Amniotic stem cell (primary cell): ENCODE measurements around the gene IVD.
A peak's percentile ranks its signal among the peaks of the same experiment; 100 is the strongest.

ENCODE experiments used
- DNase-seq: peaks from one replicate; lab custom pipeline; 2025; lab: John Stamatoyannopoulos, UW

Gene IVD

DNA sequence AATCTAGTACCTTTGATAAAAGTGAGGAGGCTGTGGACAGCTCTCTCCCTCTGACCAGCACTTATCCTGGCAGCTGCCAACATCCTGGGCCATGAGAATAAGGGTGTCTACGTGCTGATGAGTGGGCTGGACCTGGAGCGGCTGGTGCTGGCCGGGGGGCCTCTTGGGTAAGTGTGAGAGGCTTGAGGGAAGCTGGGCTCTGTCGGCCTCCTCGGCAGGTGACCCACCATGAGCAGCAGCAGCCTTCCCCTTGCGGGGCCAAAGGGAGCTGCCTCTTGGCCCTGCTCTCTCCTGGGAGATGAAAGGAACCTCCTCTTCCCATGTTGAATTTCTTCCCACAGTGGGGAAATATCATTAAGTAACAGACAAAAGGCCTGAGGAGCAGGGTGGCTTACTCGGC lies 9.2 kb downstream of the IVD start:
- DNase-seq = no peak

DNA sequence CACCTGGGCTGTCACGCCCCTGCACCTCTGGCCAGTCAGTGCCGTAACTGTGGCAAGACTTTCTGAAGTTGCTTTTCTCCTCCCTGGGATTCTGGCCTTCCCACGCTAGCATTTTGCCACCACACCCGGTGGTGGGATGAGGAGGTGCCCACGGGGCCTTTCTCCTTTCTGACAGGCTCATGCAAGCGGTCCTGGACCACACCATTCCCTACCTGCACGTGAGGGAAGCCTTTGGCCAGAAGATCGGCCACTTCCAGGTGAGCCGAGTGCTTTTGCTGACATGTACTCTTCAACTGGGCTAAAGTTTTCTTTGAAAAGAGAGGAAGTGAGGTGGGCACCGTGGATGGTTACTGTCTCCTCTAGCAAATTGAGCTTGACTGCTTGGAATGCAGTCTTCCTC lies 9.6 kb downstream of the IVD start:
- DNase-seq = no peak

DNA sequence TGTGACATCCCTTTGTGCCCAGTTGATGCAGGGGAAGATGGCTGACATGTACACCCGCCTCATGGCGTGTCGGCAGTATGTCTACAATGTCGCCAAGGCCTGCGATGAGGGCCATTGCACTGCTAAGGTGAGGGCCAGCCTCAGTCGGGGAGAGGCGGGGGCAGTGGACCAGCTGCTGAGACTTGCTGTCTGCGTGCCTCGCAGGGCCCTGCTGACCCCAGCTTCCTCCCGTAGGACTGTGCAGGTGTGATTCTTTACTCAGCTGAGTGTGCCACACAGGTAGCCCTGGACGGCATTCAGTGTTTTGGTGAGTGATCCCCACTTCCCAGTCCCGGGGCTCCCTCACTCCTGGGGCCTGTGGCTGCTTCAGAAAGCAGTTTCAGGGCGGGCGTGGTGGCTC lies 10.5 kb downstream of the IVD start:
- no peak for DNase-seq

DNA sequence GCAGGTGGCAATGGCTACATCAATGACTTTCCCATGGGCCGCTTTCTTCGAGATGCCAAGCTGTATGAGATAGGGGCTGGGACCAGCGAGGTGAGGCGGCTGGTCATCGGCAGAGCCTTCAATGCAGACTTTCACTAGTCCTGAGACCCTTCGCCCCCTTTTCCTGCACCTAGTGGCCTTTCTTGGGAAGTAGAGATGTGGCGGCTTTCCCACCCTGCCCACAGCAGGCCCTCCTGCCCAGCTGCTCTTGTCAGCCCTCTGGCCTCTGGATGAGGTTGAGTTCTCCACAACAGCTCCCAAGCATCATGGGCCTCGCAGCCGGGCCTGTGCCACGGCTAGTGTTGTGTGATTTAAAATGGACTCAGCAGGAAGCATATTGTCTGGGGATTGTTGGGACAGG lies 12.5 kb downstream of the IVD start:
- DNase-seq = no peak

DNA sequence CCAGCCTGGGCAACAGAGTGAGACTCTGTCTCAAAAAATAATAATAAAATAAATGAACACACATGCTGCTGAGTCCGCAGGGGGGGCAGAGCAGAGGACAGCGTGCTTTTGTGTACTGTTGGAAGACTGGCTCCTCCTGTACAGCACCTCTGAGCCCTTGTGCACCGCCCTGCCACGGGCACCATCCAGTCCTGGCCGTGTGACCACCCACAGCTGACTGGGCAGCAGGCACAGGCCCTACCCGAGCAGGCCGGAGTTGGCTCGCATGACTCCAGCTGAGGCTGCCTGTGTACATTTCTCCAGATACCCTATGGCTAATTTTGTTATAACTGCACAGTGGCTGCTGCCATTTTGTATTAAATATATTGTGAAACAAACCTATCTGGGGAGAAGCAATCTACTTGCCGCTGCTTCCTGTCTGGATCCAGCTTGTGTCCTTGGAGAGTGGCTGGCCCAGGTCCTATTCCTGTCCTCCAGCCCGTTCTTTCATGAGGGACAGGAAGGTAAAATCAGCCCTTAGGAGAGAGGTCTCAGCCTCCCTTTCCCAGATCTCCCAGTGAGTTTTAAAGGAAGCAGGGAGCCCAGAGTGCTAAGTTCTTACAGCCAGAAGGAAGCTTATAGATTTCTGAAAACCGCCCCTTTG lies 14.6 kb downstream of the IVD start:
- no peak for DNase-seq

DNA sequence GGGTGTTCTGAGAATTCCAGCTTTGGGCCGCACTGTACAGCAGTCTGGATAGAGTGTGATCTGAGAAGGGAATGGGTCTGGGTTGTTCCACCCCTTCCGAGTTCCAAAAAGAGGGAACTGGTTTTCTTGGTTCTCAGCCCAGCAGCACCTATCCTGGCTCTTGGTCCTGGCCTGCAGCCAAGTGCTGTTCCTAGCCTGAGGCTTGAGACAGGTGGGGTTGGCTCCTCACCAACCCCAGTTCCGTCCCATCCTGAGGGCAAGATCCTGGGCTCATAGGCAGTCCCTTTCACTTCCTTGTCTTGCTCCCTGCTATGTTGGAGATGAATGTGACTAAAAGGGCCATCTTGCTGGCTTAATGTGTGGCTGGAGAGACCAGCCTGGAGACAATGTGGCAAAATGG lies 15.2 kb downstream of the IVD start:
- no peak for DNase-seq

DNA sequence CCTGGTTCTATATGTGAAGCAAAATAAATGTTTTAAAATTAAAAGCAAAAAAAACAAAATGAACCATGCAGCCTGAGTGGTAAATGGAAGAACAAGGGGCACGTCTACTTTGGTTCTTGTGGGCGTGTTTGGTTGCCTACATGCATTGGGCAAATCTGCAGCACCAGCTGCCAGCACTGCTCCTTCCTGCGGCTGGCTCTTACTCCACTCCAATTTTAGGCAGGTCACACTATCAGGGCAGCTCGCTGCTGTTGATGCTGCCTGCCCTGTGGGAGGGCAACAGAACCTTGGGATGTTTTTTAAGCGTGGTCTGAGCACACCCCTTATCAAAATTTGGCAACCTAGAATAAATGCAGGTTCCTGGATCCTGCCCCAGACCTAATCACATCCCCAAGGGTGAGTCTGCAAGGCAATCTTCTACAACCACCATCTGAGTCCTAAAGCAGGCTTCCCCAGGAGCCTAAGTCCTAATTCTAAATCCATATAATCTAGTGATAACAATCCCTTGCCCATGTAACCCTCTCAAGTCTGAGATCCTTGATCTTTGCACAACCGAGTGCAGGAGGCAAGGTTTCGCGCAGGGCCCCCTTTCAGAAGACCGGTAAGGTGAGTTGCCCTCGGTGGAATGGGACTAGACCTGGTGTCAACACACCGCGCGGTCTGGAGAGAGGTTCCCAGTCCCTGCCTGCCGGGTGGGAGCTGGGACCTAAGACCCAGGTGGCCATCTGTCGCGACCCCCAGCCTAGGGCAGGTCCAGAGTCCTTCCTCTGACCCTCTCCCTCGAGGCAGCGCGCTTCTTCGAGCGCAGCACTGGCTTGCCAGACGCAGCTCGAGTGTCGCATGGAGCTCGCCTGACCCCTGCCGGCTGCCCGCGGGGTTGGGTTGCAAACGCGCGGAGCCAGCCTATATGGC lies 15.9 kb downstream of the IVD start:
- DNase-seq = peak; percentile 44

DNA sequence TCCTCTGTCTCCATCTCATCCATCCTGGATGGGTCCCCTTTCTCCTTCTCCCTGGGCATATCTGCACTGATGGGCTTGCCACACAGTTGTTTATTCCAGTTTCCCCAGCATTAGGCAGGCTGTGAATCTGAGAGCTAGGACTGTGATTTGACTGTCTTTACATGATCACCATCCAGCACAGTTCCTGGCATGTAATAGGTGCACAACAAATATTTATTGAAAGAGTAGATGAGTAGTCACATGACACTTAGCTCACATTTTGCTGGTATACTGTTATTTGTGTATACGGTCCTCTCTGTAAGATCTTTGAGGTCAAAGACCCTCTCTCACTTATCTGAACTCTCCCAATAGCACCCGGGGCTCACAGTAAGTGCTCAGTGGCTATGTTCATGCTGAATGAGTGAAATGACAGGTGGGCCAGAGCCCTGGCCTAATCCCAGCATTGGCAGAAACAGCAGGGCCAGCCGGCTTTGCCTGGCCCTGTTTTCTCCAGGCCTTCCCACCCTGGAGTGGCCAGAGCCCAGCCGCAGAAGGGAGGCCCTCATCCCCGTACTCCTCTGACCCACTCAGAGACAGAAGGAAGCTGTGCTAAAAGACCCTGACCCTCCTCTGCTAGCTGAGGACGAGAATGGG lies 19.0 kb downstream of the IVD start:
- no peak for DNase-seq

DNA sequence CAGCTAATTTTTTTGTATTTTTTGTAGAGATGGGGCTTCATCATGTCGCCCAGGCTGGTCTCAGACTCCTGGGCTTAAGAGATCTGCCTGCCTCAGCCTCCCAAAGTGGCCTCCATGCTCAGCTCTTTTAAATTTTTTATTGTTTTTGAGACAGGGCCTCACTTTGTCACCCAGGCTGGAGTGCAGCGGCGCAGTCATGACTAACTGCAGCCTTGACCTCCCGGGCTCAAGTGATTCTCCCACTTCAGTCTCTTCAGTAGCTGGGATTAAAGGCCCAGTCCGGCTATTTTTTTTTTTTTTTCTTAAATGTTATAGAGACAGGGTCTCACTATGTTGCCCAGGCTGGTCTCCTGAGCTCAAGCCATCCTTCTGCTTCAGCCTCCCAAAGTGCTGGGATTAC lies 20.1 kb downstream of the IVD start:
- DNase-seq = no peak

DNA sequence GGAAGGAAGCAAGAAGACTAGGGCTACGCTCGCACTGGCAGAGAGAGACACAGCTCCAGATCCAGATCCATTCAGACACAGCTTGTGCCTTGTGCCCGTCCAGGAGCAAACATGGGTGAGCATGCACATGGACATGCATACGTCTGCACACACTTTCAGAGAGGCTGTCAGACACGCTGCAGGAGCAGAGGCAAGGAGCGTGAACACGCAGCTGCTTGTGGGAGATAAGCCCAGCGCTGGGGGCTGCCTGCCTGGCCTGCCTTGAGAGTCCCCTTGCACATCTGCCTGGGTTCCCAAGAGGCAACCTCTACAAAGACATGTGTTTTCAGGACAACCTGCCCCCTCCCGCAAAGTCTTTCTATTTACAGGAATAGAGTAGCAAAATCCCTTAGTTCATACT lies 21.6 kb downstream of the IVD start:
- no peak for DNase-seq

DNA sequence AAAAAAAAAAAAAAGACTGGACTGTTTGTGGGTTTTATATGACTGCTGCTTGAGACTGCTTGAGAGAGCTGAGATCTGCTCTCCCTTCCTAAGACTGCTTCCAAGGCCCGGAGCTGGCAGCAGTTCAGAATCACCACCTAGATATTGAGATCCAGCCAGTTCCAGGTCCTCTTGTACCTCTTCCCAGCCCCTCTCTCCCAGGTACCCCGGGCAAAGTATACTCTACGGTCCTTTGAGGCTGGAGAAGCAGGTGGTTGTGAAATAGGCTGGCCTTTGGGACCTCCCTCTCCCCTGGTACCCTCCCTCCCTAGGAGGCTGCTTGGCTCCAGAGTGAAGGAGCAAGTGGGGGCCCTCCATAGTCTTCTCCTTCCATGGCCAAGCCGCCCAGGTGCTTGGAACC lies 22.6 kb downstream of the IVD start:
- no peak for DNase-seq

DNA sequence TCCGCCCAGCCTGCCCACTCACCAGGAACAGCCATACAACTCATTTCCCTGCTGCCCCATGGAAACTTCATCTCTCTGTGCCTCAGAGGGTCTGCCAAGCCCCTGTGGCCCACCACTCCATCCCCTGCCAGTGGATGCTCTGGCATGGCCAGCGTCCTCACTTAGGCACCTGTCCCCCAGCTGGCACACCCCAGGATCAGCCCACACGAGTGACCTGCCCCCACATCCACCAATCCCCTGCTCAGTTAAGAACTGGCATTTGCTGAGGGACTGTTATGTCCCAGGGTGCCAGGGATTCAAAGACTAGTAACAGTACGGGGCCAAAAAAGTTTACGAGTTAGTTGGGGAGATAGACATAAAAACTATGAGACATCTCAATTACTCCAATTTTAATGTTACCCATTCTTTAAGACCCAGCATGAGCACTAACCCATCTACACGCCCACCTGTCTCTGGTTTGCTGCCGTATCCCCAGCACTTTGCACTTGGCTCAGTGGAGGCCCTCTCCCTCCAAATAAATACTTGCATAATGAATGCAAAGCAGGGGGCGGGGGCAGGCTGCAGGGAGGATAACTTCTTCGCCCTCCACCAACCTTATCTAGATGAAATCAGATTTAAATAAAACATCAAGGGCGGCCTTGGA lies 23.6 kb downstream of the IVD start:
- DNase-seq = no peak

DNA sequence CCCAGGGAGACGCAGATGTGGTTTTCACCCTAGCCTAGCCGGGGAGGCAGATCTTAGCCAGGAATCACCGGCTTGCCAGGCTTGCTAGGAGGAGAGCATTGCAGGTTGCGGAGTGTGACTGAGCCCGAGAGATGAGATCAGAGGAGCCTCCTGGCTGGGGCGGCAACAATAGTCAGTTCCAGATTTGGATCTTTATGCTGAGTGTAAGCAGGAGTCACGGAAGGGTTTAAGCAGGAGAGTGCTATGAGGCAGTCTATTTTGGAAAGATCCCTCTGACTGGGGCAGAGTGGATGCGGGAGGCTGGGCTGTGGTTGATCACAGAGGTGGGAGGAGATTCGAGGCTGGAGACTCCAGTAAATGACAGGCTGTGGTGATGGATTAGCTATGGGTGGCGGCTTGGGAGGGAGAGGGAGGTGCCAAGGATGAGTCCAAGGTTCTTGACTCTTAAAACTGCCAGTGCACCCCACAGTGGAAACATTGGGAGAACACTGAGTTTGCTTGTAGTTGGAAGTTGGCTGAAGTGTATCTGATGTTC lies 24.7 kb downstream of the IVD start:
- no peak for DNase-seq

DNA sequence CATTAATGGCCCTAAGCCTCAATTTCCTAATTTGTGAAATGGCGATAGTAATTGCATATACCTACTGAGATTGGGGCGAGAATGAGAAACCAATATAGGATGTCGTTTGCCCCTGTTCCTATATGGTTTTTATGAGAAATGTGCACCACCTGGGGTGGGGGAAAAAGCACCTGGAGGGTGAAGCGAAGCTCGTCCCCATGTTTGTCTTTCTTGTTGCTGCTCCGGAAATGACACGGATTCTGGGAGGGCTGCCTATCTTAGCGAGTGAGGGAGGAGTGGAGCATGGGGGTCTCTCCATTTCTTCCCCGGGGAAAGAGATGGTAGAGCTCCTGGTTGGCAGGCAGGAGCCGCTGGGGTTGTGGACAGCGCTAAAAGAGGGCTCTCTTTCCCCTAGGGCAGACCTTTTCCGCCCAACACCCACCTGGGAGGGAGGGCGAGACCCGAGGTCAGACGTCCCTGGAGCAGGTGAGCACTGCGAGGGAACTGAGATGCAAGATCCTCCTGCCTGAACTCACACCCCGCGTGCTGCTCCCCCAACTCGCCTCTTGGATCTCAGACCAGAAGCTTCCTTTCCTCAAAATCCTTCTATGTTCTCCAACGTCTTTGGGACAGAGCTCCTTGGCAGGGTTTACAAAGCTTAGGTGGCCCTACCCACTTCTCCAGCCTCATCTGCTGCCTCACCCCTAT lies 29.6 kb downstream of the IVD start:
- DNase-seq = no peak

DNA sequence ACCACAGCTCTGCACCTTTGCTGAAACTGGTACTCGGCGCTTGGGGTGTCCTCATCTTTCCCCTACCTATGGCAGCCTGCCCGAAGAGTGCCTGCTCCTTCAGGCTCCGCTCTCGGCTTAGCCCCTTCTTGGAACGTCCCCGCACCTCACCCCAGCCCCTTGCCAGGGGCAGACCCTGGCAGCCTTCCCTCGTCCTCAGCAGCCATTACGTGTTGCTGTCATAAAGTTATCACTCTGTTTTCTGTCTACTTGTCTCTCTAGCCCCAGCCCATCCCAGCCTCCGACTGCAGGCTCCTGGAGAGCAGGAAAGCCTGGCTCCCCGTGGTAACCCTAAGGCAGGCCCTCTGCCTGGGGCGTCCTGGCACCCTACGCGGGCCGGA lies 30.1 kb downstream of the IVD start:
- no peak for DNase-seq

DNA sequence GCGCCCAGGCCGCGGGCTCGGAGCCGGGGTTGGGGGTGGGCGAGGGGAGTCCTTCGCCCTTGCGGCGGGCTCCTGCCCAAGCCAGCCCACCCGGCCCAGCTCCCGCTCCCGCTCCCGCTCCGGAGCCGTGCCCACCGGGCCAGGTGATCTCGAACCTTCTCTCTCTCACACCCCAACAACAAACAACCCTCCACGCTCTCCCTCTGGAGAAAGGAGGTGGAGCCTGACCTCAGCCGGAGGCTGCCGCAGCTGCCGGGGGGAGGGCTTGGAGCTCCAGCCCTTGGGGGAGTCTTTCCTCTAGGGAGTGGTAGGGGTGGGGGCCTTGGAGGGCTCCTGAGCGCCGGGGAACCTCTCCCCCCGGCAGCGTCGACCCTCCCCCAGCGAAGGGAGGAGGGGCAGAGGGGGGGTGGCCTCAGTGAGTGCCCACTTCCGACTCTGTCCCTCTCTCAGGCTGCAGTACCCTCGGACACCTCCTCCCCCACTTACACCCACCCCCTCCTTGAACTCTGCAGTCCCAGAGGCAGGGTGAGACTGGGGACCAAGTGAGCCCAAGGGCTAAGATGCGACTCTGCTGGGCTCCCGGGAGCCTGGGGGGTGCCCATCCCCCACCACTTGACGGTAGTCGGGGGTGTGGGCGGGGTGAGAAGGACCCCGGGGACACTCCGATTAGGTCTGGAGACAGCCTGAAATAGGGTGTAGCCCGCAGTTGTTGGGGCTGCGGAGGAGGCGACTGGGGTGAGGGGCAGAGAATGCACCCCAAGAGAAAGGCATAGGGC lies 30.7 kb downstream of the IVD start:
- DNase-seq = no peak

DNA sequence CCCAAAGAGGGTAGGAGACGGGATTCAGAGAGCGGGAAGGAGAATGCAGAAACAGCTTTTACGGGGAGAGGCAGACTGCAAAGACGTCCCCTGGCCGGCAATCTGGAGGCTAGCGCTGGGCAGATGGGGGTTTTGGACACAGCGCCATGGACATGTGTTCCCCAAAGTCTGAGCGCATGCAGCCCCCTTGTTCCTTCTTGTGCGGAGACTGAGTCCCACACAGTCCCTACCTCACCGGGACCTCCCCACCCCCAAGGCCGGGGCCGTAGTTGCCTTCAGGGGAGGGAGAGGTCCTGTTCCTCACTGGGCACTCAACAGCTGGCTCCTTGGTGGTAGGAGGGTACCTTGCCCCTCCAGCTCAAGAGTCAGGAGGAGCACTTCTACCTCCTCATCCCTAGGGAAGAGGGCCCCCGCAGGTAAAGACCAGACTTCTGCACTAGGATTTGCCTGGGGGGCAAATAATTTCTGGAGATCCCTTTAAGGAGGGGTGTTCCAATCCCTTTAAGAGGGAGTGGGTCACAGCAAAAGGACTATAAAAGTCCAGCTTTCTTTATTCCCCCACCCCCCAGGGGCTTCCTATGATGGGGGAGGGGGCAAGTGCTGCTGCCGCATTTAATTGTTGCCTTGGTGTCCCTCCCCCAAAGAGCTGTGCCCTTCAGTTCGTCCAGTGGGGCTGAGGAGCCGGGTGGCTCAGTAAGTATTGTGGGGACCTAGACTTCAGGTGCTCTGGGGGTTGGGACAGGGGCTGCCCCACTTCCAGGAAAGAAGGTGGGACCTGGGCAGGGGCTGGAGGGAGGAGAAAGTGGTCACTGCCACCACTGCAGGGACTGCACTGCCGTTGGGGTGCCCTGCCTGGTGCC lies 31.5 kb downstream of the IVD start:
- DNase-seq = no peak

DNA sequence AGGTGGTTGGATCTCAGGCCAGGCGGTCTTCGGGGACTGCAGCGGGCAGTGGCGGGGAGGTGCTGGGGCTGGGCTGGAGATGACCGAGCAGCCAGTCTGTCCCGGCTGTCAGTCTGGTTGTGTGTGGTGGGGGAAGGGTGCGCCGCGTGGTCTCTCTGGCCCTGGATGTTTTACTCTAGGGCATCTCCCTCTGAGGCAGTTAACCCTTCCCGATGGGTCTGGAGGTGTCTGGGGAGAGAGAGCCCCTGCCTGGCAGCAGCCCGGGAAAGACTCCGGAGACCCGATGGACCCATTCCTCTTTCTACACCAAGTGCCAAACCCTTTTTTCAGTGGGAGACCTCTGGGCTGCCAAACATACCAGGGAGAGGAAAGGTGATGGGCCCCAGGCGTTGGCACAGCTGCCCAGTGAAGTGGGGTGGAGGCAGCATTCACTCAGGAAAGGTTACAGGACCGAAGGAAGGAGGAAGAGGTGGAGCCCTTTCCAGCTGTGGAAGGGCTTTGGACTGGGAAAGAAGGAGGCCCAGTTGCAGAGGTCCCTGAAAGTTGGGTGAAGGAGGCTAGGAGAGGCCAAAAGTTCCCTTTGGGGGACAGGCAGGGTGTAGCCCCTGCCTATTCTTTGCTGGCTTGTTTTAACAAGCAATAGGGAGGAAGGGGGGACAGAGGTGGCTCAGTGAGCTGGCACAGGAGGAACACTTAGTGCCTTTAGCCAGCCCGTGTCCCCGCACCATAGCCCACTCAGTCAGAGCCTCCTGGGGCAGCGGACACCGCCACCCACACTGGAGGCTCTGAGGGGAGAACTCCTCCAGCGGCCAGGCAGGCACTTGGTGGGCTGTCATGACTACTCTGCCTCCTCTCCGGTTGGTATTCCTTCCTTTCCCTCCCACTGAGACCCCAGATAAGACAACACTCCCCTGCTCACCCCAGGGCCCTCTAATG lies 32.4 kb downstream of the IVD start:
- DNase-seq = no peak

DNA sequence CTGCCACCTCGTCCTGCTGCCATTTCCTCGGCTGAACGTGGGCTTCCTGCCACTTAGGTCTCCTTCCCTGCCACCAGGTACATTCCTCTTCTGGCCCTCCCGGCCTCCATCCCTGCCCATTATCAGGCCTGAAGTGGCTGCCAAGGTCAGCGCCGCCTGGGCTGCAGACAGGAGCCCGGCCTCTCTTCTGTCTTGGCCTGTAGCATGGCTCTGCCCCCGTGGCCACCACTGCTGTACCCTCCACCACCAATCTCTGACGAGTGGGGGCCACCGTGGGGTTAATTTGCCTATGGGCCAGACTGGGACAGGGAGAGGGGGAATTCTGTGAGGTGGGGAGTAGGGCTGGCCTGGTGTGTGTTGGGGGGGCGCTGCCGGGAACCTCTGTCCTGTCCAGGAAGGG lies 33.1 kb downstream of the IVD start:
- no peak for DNase-seq
